LNCaP clone FGC (cell line): ENCODE measurements around the gene PRR35.

ENCODE experiments used
- DNase-seq: peaks from one replicate; pipeline ENCODE4 v3.0.0-alpha.2; 2011; ENCODE audit warnings: low read depth
- H3K4me3 ChIP-seq: 2 replicates; pipeline ENCODE4 v1.5.1; 2011; ENCODE audit warnings: mild to moderate bottlenecking, low read depth, low read length, control low read depth
- TF ChIP-seq, protein P1 (sequence below): IDR thresholded peaks from 2 replicates; pipeline ENCODE4 v1.5.1; 2012; ENCODE audit warnings: mild to moderate bottlenecking; ENCODE audit not compliant: control insufficient read depth, insufficient read depth; ENCODE audit errors: extremely low read depth

PRR35 gene

GRCh38 chr16:524274-525040 is 35.7 kb upstream of the PRR35 start:
- no peak for DNase-seq
- TF ChIP-seq, protein P1, sequence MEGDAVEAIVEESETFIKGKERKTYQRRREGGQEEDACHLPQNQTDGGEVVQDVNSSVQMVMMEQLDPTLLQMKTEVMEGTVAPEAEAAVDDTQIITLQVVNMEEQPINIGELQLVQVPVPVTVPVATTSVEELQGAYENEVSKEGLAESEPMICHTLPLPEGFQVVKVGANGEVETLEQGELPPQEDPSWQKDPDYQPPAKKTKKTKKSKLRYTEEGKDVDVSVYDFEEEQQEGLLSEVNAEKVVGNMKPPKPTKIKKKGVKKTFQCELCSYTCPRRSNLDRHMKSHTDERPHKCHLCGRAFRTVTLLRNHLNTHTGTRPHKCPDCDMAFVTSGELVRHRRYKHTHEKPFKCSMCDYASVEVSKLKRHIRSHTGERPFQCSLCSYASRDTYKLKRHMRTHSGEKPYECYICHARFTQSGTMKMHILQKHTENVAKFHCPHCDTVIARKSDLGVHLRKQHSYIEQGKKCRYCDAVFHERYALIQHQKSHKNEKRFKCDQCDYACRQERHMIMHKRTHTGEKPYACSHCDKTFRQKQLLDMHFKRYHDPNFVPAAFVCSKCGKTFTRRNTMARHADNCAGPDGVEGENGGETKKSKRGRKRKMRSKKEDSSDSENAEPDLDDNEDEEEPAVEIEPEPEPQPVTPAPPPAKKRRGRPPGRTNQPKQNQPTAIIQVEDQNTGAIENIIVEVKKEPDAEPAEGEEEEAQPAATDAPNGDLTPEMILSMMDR: no peak
- H3K4me3 ChIP-seq: no peak overlapping the region

DNA sequence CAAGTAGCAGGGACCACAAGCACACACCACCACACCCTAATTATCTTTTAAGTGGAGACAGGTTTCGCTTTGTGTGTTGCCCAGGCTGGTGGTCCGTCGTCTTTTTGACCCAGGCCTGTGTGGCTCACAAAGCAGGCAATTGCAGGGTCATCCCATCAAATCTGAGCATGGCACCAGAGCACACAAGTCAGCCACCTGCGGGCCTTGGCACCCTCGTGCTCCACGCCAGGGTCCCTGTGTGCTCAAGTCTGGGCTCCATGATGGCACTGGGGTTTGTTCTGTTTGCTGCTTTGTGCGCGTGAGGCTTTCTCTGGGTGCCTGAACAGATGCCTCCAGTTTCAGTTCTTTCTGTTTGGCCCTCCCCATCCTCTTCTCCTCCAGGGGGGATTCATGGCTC is 35.1 kb upstream of the PRR35 start:
- no peak overlapping the region for H3K4me3 ChIP-seq
- DNase-seq: no peak
- TF ChIP-seq, protein P1: no peak

GRCh38 chr16:525520-526180 is 34.5 kb upstream of the PRR35 start:
- peak overlapping the region; percentile 92 for H3K4me3 ChIP-seq
- DNase-seq: no peak
- TF ChIP-seq, protein P1: no peak

- peak overlapping the region; percentile 92 for H3K4me3 ChIP-seq
- DNase-seq: no peak
- TF ChIP-seq, protein P1: no peak
These were observed 33.8 kb upstream of the PRR35 start for GRCh38 chr16:526181-527014.

- peak; percentile 46 for DNase-seq
- TF ChIP-seq, protein P1: no peak
- peak within 1 kb of the TSS; percentile 92 for H3K4me3 ChIP-seq
These were observed 32.9 kb upstream of the PRR35 start, which contains the start of gene CAPN15 for GRCh38 chr16:527015-527903. TSS of gene CAPN15 (plus strand) at chr16:527712. CDS start at chr16:546839, 19,127 bp downstream.
